Endothelial cell of umbilical vein (primary cell): ENCODE data around the gene CPB2. TPM values are rescaled to one million over a fixed set of nuclear protein-coding genes. Genes with fewer than 3 reads are reported as not detected.

Experiments
- BruUV-seq: library from RNA; stranded (reverse); fragments of 400-500 nt; replicated peaks from 2 replicates; lab custom pipeline; 2021; lab: Mats Ljungman, UMichigan
- CTCF ChIA-PET: fragments of 300-600, 350-600 bp; sonication (Branson Sonifier 250); formaldehyde crosslinking; loops from one replicate; lab custom pipeline; 2021; ENCODE audit warnings: antibody characterized with exemption, inconsistent platforms; lab: Charles Lee
- POLR2A ChIA-PET: fragments of 300-600, 350-600 bp; sonication (Branson Sonifier 250); formaldehyde crosslinking; loops from one replicate; lab custom pipeline; 2021; ENCODE audit warnings: antibody characterized with exemption, inconsistent platforms; lab: Charles Lee
- DNase-seq: peaks from one replicate; pipeline ENCODE4 v3.0.0-alpha.2; 2011; ENCODE audit warnings: low read depth, low spot score
- FAIRE-seq: peaks from 2 replicates; lab custom pipeline; 2011; peaks lifted over from hg19 to GRCh38; lab: Jason Lieb, UNC
- H2AFZ ChIP-seq: 2 replicates; pipeline ENCODE4 v1.6.0; 2012; ENCODE audit warnings: low read depth, low read length, control low read depth, inconsistent platforms
- H3K27ac ChIP-seq: 2 replicates; pipeline ENCODE4 v1.5.1; 2011; ENCODE audit warnings: low read depth, mild to moderate bottlenecking, control low read depth, low read length, moderate library complexity; ENCODE audit not compliant: insufficient read depth
- H3K27me3 ChIP-seq, 2 experiments: 2 replicates each; pipeline versions ENCODE4 v1.6.0 to v1.6.1; 2011; ENCODE audit warnings: low read length in 2 of 2, mixed read lengths in 1 of 2; ENCODE audit not compliant: control insufficient read depth in 2 of 2, insufficient read depth in 2 of 2
- H3K36me3 ChIP-seq, 2 experiments: 2 replicates in 1 of 2; 3 replicates in 1 of 2; pipeline ENCODE4 v1.5.1; 2011; ENCODE audit warnings: low read length in 2 of 2, mild to moderate bottlenecking in 1 of 2, moderate library complexity in 1 of 2; ENCODE audit not compliant: control insufficient read depth in 2 of 2, insufficient read depth in 2 of 2; ENCODE audit errors: extremely low read depth in 1 of 2
- H3K4me1 ChIP-seq: 3 replicates; pipeline ENCODE4 v1.5.1; 2011; ENCODE audit warnings: mild to moderate bottlenecking, low read length; ENCODE audit not compliant: control insufficient read depth, insufficient read depth; ENCODE audit errors: extremely low read depth
- H3K4me2 ChIP-seq: 2 replicates; pipeline ENCODE4 v1.6.1; 2011; ENCODE audit warnings: low read length, control low read depth, mixed read lengths; ENCODE audit not compliant: insufficient read depth
- H3K4me3 ChIP-seq, 3 experiments: fragments of 200-600 bp in 1 of 3; sonication (generic), shearing (Covaris generic) in 1 of 3; replicated peaks in 1 of 3; 2 replicates each; pipeline ENCODE4 v1.5.1; 2011 to 2016; ENCODE audit warnings: control low read depth in 3 of 3, low read length in 3 of 3, mild to moderate bottlenecking in 2 of 3, inconsistent platforms in 1 of 3, low read depth in 1 of 3, moderate library complexity in 1 of 3; ENCODE audit not compliant: insufficient read depth in 1 of 3
- H3K79me2 ChIP-seq: 2 replicates; pipeline ENCODE4 v1.6.0; 2012; ENCODE audit warnings: low read length, inconsistent platforms; ENCODE audit not compliant: control insufficient read depth, insufficient read depth
- H3K9ac ChIP-seq: replicated peaks from 2 replicates; pipeline ENCODE3; 2011; ENCODE audit warnings: low read length, control low read depth; ENCODE audit not compliant: insufficient read depth; ENCODE audit errors: extremely low read depth
- H3K9me1 ChIP-seq: replicated peaks from 3 replicates; pipeline ENCODE4 v1.6.0; 2011; ENCODE audit warnings: mild to moderate bottlenecking, low read length; ENCODE audit not compliant: control insufficient read depth, insufficient read depth; ENCODE audit errors: extremely low read depth
- H3K9me3 ChIP-seq: replicated peaks from 2 replicates; pipeline ENCODE4 v1.5.1; 2012; ENCODE audit warnings: low read length, inconsistent platforms; ENCODE audit not compliant: control insufficient read depth, insufficient read depth
- H4K20me1 ChIP-seq: replicated peaks from 2 replicates; pipeline ENCODE3; 2011; ENCODE audit warnings: mild to moderate bottlenecking, low read length; ENCODE audit not compliant: control insufficient read depth, insufficient read depth; ENCODE audit errors: extremely low read depth
- EZH2 ChIP-seq: IDR thresholded peaks from 2 replicates; pipeline ENCODE4 v1.6.1; 2012; ENCODE audit warnings: borderline replicate concordance, low read depth, mild to moderate bottlenecking, moderate library complexity, low read length, inconsistent platforms; ENCODE audit not compliant: severe bottlenecking
- FOS ChIP-seq: IDR thresholded peaks from 2 replicates; pipeline ENCODE4 v1.6.1; 2011; ENCODE audit warnings: mild to moderate bottlenecking, low read length, moderate library complexity, borderline replicate concordance; ENCODE audit not compliant: insufficient read depth
- GATA2 ChIP-seq: IDR thresholded peaks from 2 replicates; pipeline ENCODE4 v1.7.0; 2011; ENCODE audit warnings: low read depth, mild to moderate bottlenecking, moderate library complexity, mixed read lengths, low read length; ENCODE audit not compliant: insufficient read length, insufficient read depth
- MYC ChIP-seq: IDR thresholded peaks from one replicate; pipeline ENCODE4 v1.6.1; 2011; ENCODE audit warnings: mild to moderate bottlenecking, low read depth, low read length
- POLR2A ChIP-seq: IDR thresholded peaks from 2 replicates; pipeline ENCODE4 v1.6.1; 2012; ENCODE audit warnings: low read depth, mild to moderate bottlenecking, control low read depth, low read length
- POLR2AphosphoS5 ChIP-seq: IDR thresholded peaks from 2 replicates; pipeline ENCODE4 v1.6.1; 2012; ENCODE audit warnings: low read depth, mild to moderate bottlenecking, control low read depth, low read length, moderate library complexity; ENCODE audit not compliant: insufficient read depth
- dilution Hi-C: fragments of 300-500 bp; cut with MboI; formaldehyde crosslinking; loops from one replicate; pipeline ENCODE4 v1.15.0; 2019; ENCODE audit warnings: low sequenced_read_pairs; ENCODE audit not compliant: extremely low pct_ligation_motif_present
- intact Hi-C: fragments of 100-400 bp; cut with micrococcal nuclease; formaldehyde crosslinking; loops from one replicate; pipeline ENCODE4 v1.10.0; 2022
- polyA plus RNA-seq, 4 experiments: library from polyadenylated mRNA; depleted of rRNA in 3 of 4; stranded (reverse) in 3 of 4; unstranded in 1 of 4; fragments of >200 nt; gene quantifications; 2 replicates each; pipeline versions ENCODE4 v1.2.1 to v1.2.3, GENCODE V29; 2011 to 2012; ENCODE audit warnings: missing spikeins in 1 of 4
- total RNA-seq: library from RNA; stranded (reverse); gene quantifications from 2 replicates; pipeline ENCODE4 v1.2.3, GENCODE V29; 2021
- TF ChIP-seq, protein P1 (sequence below), 2 donors: IDR thresholded peaks; 1 replicate in 1 of 2; 2 replicates in 1 of 2; pipeline ENCODE4 v1.5.1; 2011; ENCODE audit warnings: low read length in 2 of 2, mild to moderate bottlenecking in 2 of 2, moderate library complexity in 2 of 2, control low read depth in 1 of 2, inconsistent platforms in 1 of 2, low read depth in 1 of 2; ENCODE audit not compliant: insufficient read depth in 1 of 2; ENCODE audit errors: extremely low read depth in 1 of 2

CPB2 gene
- total and polyA plus RNA-seq, 2 donors (not counting 3 experiments of a cell fraction or from before 2014, with no cell fraction given): not detected

DNA sequence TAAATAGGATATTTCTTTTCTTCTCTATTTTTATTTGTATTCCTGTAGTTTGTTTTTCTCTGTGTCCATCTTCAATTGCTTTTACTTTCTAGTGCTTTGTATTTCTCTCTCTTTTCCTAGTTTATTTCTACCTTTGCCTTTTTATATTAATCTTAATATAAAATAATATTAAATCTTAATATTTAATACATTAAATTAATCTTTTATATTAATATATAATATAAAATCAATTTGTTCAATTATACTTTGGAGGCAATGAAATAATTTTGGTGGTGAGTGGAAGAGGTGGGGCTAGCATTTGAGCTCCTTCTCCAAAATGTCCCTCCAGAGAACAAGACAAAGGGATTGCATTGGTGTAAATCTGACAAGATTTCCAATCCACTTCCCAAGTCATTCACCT, 6.3 kb upstream of the CPB2 start:
- Histone ChIP-seq H3K4me2 (no peak overlapping the region), H3K9ac (no peak overlapping the region), H3K4me1 (peaks cover 15% of the 10 kb centered on the region), H3K36me3 (no peaks in the 10 kb centered on the region), H3K4me3 (no peak overlapping the region), H3K9me3 (no peaks in the 10 kb centered on the region), H4K20me1 (no peaks in the 10 kb centered on the region), H3K27ac (no peak overlapping the region), H3K9me1 (no peaks in the 10 kb centered on the region), H2AFZ (no peak overlapping the region), H3K27me3 (peaks cover 2 to 13% of the 10 kb centered on the region in 2 experiments), H3K79me2 (no peaks in the 10 kb centered on the region)
- ChIA-PET CTCF (interaction anchor here (1.0 kb wide), 1 partner anchor 9 kb away, joined by 3 read pairs; no protein-coding TSS in a partner anchor), POLR2A (no interaction called here)
- FAIRE-seq: no peak
- TF ChIP-seq, protein P1, sequence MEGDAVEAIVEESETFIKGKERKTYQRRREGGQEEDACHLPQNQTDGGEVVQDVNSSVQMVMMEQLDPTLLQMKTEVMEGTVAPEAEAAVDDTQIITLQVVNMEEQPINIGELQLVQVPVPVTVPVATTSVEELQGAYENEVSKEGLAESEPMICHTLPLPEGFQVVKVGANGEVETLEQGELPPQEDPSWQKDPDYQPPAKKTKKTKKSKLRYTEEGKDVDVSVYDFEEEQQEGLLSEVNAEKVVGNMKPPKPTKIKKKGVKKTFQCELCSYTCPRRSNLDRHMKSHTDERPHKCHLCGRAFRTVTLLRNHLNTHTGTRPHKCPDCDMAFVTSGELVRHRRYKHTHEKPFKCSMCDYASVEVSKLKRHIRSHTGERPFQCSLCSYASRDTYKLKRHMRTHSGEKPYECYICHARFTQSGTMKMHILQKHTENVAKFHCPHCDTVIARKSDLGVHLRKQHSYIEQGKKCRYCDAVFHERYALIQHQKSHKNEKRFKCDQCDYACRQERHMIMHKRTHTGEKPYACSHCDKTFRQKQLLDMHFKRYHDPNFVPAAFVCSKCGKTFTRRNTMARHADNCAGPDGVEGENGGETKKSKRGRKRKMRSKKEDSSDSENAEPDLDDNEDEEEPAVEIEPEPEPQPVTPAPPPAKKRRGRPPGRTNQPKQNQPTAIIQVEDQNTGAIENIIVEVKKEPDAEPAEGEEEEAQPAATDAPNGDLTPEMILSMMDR (IDR thresholded peaks at IDR 0.05; ENCODE audit: extremely low read depth in 1 of 2, insufficient read depth in 1 of 2, low read depth in 1 of 2, low read length in 2 of 2): no peak
- TF ChIP-seq POLR2AphosphoS5 (no peak), FOS (no peak), EZH2 (no peak)
- no peak for DNase-seq
- BruUV-seq: no TSS peak
- intact Hi-C loops (no loop called here), dilution Hi-C loops (no loop called here)

DNA sequence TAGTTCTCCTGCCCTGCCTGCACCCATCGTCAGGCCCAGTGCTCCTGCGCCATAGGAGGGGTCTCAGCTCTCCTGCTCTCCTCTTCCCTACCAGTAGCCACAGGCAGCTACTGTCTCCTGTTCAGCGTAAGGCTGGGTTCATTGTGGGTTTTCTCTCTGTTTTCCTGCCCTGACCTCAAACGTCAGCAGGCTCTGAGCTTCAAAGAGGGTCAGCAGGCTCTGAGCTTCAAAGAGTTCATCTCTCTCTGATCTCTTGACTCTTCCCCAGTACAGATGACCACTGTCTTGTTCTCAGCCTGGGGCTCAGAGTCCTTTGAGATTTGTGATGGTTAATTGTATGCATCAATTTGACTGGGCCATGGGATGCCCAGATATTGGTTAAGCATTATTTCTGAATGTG, 4.6 kb upstream of the CPB2 start:
- no peaks in the 10 kb centered on the region for H3K79me2 ChIP-seq
- peaks cover 15% of the 10 kb centered on the region for H3K4me1 ChIP-seq
- DNase-seq (no peak), FAIRE-seq (no peak)
- no peak overlapping the region for H3K9ac ChIP-seq
- intact Hi-C loops (no loop called here), dilution Hi-C loops (no loop called here)
- H3K27ac ChIP-seq: no peak overlapping the region
- TF ChIP-seq POLR2A: no peak
- TF ChIP-seq GATA2: no peak
- TF ChIP-seq MYC: no peak
- TF ChIP-seq POLR2AphosphoS5: no peak
- no peaks in the 10 kb centered on the region for H3K9me1 ChIP-seq
- H3K9me3 ChIP-seq: no peaks in the 10 kb centered on the region
- H4K20me1 ChIP-seq: no peaks in the 10 kb centered on the region
- BruUV-seq: no TSS peak
- H2AFZ ChIP-seq: no peak overlapping the region
- H3K27me3 ChIP-seq: peaks cover 2 to 13% of the 10 kb centered on the region in 2 experiments
- H3K36me3 ChIP-seq: no peaks in the 10 kb centered on the region
- H3K4me3 ChIP-seq: no peak overlapping the region
- no peak overlapping the region for H3K4me2 ChIP-seq
- CTCF ChIA-PET: no interaction called here
- POLR2A ChIA-PET: no interaction called here
